HG03139 (cell line): ENCODE data around the gene SART3.
A peak's percentile ranks its signal among the peaks of the same experiment; 100 is the strongest.
"Not testable (repeated sequence)": the region's sequence is repeated elsewhere in the genome, so short reads cannot be mapped to it uniquely, and the experiment has no call there.

Experiments
- ATAC-seq: cut with Tn5 transposase; IDR thresholded peaks from one replicate; pipeline ENCODE4 v1.9.1; 2021; ENCODE audit not compliant: unreplicated experiment

The SART3 gene

GRCh38 chr12:108565976-108566375 lies 5.0 kb upstream of the SART3 start:
- no peak for ATAC-seq

GRCh38 chr12:108565146-108565545 lies 4.2 kb upstream of the SART3 start:
- no peak for ATAC-seq

- no peak for ATAC-seq
Observed at GRCh38 chr12:108564724-108565123, 3.8 kb upstream of the SART3 start.

- no peak for ATAC-seq
Observed at GRCh38 chr12:108563804-108564151, 2.8 kb upstream of the SART3 start.

- ATAC-seq: peak; percentile 36
Observed at GRCh38 chr12:108563136-108563803, 2.3 kb upstream of the SART3 start.

GRCh38 chr12:108562348-108563135 lies 1.6 kb upstream of the SART3 start, which contains the start of gene ISCU:
Gene ISCU, plus strand, starts transcription at chr12:108562596. Its CDS starts 27 bp downstream, at chr12:108562623.
- peak; percentile 52 for ATAC-seq

- ATAC-seq: no peak
Observed at GRCh38 chr12:108561852-108562347, 927 bp upstream of the SART3 start.

- ATAC-seq: no peak
Observed at GRCh38 chr12:108560321-108560721, 652 bp downstream of the SART3 start.

GRCh38 chr12:108559748-108560147 lies 1.2 kb downstream of the SART3 start:
- ATAC-seq: no peak

GRCh38 chr12:108559007-108559655 lies 1.8 kb downstream of the SART3 start:
- no peak for ATAC-seq

GRCh38 chr12:108555383-108555782 lies 5.6 kb downstream of the SART3 start:
- ATAC-seq: not testable (repeated sequence)

GRCh38 chr12:108553799-108554198 lies 7.2 kb downstream of the SART3 start:
- no peak for ATAC-seq

GRCh38 chr12:108551535-108551934 lies 9.4 kb downstream of the SART3 start:
- no peak for ATAC-seq

- ATAC-seq: no peak
Observed at GRCh38 chr12:108548954-108549521, 11.9 kb downstream of the SART3 start.

- no peak for ATAC-seq
Observed at GRCh38 chr12:108547686-108548085, 13.3 kb downstream of the SART3 start.

- no peak for ATAC-seq
Observed at GRCh38 chr12:108543652-108544051, 17.3 kb downstream of the SART3 start.

- no peak for ATAC-seq
Observed at GRCh38 chr12:108542320-108542719, 18.7 kb downstream of the SART3 start.

- ATAC-seq: no peak
Observed at GRCh38 chr12:108538616-108539195, 22.3 kb downstream of the SART3 start.

GRCh38 chr12:108538146-108538545 lies 22.8 kb downstream of the SART3 start:
- no peak for ATAC-seq

GRCh38 chr12:108531929-108532848 lies 28.8 kb downstream of the SART3 start:
- ATAC-seq: no peak
